Measurements from ENCODE around the gene GRK5.

Gene GRK5

DNA sequence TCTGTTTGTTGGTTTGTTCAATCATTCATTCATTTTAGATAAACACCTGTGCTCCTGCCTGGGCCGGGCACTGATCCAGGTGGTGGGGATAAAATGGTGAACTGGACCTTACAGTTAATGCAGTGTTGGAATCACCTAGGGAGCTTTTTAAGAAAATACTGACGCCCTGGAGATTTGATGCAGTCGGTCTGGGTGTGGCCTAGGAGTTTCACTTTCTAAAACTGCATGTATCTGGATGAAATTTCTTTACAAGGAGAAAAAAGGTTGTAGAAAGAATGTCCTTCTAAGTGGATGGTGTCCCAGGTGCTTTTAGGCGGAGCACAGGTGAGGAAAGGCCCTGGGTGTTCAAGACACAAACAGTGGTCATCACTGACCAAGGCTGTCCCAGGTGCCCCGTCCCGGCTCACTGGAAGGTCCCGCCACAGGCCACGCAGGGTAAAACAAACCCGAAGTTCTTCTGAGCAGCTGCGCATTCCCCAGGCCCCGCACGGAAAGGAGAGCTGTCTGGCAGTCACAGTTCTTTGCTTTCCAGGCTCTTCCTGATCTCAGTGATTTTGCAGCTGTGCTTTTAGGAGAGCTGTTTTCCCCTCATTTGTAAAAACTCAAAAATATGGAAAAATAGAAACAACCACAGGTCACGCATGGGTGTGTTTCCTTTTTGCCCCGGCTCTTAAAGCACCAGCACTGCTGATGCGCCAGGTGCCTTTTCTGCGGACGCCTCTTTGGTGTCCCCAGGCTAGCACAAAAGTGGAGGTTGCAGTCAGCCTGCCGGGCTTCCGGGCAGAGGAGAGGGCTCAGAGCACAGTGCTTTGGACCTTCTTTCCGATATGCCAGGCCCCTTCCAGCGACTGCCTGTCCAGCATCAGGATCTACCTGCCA lies 161.9 kb downstream of the GRK5 start:
- H3K4me1 ChIP-seq (ENCODE audit: low read length) = peaks cover 55% of the 10 kb centered on the region
- H3K9me3 ChIP-seq (ENCODE audit: insufficient read depth, low read length) = peaks cover 6% of the 10 kb centered on the region; the same call in 1 of the 2 replicates
- H3K27me3 ChIP-seq (ENCODE audit: low read depth, low read length) = peaks cover 19% of the 10 kb centered on the region
- TF ChIP-seq EZH2phosphoT487 (IDR thresholded peaks at IDR 0.05; ENCODE audit: low read depth) (no peak), CTCF (IDR thresholded peaks at IDR 0.05; ENCODE audit: low read depth, low read length) (no peak)
- H3K36me3 ChIP-seq (replicated peaks; ENCODE audit: low read depth, low read length) = peaks cover 4% of the 10 kb centered on the region
- H3K4me3 ChIP-seq (ENCODE audit: low read length) = peak overlapping the region; percentile 42
- peak overlapping the region; percentile 68 for H3K4me2 ChIP-seq (ENCODE audit: low read length)
- H3K79me2 ChIP-seq (ENCODE audit: low read length) = no peaks in the 10 kb centered on the region
- H2AFZ ChIP-seq (ENCODE audit: low read depth, low read length) = no peak overlapping the region
- peaks cover 5% of the 10 kb centered on the region for H4K20me1 ChIP-seq (ENCODE audit: insufficient read depth, low read length)
- H3K27ac ChIP-seq (ENCODE audit: low read length) = no peak overlapping the region
- H3K9ac ChIP-seq (ENCODE audit: low read length) = no peak overlapping the region

GRCh38 chr10:119370111-119370741 lies 162.9 kb downstream of the GRK5 start:
- Histone ChIP-seq H3K9me3 (ENCODE audit: insufficient read depth, low read length) (peaks cover 6% of the 10 kb centered on the region; the same call in 1 of the 2 replicates), H3K27ac (ENCODE audit: low read length) (no peak overlapping the region), H3K4me3 (ENCODE audit: low read length) (peak overlapping the region; percentile 42), H3K27me3 (ENCODE audit: low read depth, low read length) (peaks cover 19% of the 10 kb centered on the region), H3K79me2 (ENCODE audit: low read length) (no peaks in the 10 kb centered on the region), H2AFZ (ENCODE audit: low read depth, low read length) (no peak overlapping the region), H3K4me1 (ENCODE audit: low read length) (peaks cover 55% of the 10 kb centered on the region), H3K36me3 (replicated peaks; ENCODE audit: low read depth, low read length) (peaks cover 4% of the 10 kb centered on the region), H3K9ac (ENCODE audit: low read length) (no peak overlapping the region), H3K4me2 (ENCODE audit: low read length) (peak overlapping the region; percentile 68), H4K20me1 (ENCODE audit: insufficient read depth, low read length) (peaks cover 5% of the 10 kb centered on the region)
- TF ChIP-seq EZH2phosphoT487 (IDR thresholded peaks at IDR 0.05; ENCODE audit: low read depth) (no peak), CTCF (IDR thresholded peaks at IDR 0.05; ENCODE audit: low read depth, low read length) (no peak)

- peaks cover 5% of the 10 kb centered on the region for H4K20me1 ChIP-seq (ENCODE audit: insufficient read depth, low read length)
- peak overlapping the region; percentile 68 for H3K4me2 ChIP-seq (ENCODE audit: low read length)
- H3K27me3 ChIP-seq (ENCODE audit: low read depth, low read length) = peaks cover 19% of the 10 kb centered on the region
- peaks cover 55% of the 10 kb centered on the region for H3K4me1 ChIP-seq (ENCODE audit: low read length)
- no peaks in the 10 kb centered on the region for H3K79me2 ChIP-seq (ENCODE audit: low read length)
- no peak overlapping the region for H2AFZ ChIP-seq (ENCODE audit: low read depth, low read length)
- peaks cover 6% of the 10 kb centered on the region; the same call in 1 of the 2 replicates for H3K9me3 ChIP-seq (ENCODE audit: insufficient read depth, low read length)
- H3K9ac ChIP-seq (ENCODE audit: low read length) = no peak overlapping the region
- H3K36me3 ChIP-seq (replicated peaks; ENCODE audit: low read depth, low read length) = peaks cover 4% of the 10 kb centered on the region
- H3K27ac ChIP-seq (ENCODE audit: low read length) = no peak overlapping the region
- TF ChIP-seq CTCF (IDR thresholded peaks at IDR 0.05; ENCODE audit: low read depth, low read length) (no peak), EZH2phosphoT487 (IDR thresholded peaks at IDR 0.05; ENCODE audit: low read depth) (no peak)
- H3K4me3 ChIP-seq (ENCODE audit: low read length) = no peak overlapping the region
Measured at GRCh38 chr10:119370972-119371703, 163.8 kb downstream of the GRK5 start.

All from OCI-LY3 (cell line).